HG03064 (cell line): ENCODE results near the gene DBF4.
"Not testable (repeated sequence)": the region's sequence is repeated elsewhere in the genome, so short reads cannot be mapped to it uniquely, and the experiment has no call there.

ENCODE experiments used
- ATAC-seq: cut with Tn5 transposase; IDR thresholded peaks from one replicate; pipeline ENCODE4 v1.9.1; 2021; ENCODE audit warnings: low read depth; ENCODE audit not compliant: unreplicated experiment

DBF4 gene

DNA sequence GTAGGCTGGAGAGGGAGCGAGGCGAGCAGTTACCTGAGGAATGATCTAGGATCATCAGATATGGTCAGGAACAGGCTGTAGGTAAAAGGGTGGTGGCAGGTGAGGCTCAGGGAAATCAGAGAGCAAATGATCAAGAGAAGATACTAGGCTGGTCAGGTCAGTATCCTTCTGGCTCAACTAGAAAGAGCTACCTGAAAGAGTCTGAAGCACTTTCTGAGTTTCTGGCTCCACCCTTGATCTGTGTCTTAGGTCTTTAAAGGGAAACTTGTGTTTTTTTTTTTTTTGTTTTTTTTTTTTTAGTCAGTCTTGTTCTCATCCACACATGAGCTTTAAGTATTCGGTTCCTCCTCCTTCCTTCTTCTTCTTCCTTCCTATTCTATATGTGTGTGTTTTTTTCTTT, 68.3 kb downstream of the DBF4 start:
- no peak for ATAC-seq

GRCh38 chr7:87945926-87946325, 69.6 kb downstream of the DBF4 start:
- not testable (repeated sequence) for ATAC-seq

- ATAC-seq = no peak
Measured at GRCh38 chr7:87948371-87948770, 72.1 kb downstream of the DBF4 start.
